Measurements from ENCODE around the gene NTNG1. TPM values are rescaled to one million over a fixed set of nuclear protein-coding genes. Genes with fewer than 3 reads are reported as not detected.

The NTNG1 gene
- total and polyA plus RNA-seq, 3 donors from 2014 or later: 1.8 to 2.3 (median 2.2) TPM

DNA sequence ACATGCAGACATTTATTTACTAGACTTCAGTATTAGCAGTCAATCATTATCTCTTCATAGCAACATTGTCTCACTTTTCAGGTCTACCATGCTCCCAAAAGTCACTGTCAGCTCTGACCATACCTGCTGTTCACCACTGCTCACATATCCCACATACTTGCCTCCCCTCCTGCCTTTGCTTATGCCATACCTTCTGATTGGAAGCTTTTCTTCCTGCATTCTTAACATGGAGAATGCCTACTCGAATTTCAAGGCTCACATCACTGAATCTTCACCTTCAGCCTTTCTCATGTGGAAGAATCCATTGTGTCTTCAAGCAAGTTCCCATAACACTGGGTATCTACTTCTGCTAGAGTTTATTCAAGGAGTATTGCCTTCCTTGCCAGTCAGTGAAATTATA is 135.4 kb downstream of the NTNG1 start:
- TF ChIP-seq POLR2A (IDR thresholded peaks at IDR 0.05): no peak
- TF ChIP-seq, protein P1, sequence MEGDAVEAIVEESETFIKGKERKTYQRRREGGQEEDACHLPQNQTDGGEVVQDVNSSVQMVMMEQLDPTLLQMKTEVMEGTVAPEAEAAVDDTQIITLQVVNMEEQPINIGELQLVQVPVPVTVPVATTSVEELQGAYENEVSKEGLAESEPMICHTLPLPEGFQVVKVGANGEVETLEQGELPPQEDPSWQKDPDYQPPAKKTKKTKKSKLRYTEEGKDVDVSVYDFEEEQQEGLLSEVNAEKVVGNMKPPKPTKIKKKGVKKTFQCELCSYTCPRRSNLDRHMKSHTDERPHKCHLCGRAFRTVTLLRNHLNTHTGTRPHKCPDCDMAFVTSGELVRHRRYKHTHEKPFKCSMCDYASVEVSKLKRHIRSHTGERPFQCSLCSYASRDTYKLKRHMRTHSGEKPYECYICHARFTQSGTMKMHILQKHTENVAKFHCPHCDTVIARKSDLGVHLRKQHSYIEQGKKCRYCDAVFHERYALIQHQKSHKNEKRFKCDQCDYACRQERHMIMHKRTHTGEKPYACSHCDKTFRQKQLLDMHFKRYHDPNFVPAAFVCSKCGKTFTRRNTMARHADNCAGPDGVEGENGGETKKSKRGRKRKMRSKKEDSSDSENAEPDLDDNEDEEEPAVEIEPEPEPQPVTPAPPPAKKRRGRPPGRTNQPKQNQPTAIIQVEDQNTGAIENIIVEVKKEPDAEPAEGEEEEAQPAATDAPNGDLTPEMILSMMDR (IDR thresholded peaks at IDR 0.05): no peak
- 53 to 67% methylated on average over 1 of the region's 1 CpG for WGBS, 2 donors
- no peaks in the 10 kb centered on the region for H3K9me3 ChIP-seq
- H3K27ac ChIP-seq: no peak overlapping the region
- no peak for DNase-seq
- no peaks in the 10 kb centered on the region for H3K27me3 ChIP-seq
- no peaks in the 10 kb centered on the region for H3K4me1 ChIP-seq
- no peaks in the 10 kb centered on the region for H3K36me3 ChIP-seq (ENCODE audit: low read depth, missing control alignments)
- H3K4me3 ChIP-seq: no peak overlapping the region
- intact Hi-C loops (cut with DNase I; ENCODE audit: low total_unique reads): no loop called here

- no peaks in the 10 kb centered on the region for H3K9me3 ChIP-seq
- no peak overlapping the region for H3K27ac ChIP-seq
- H3K4me1 ChIP-seq: no peaks in the 10 kb centered on the region
- H3K36me3 ChIP-seq (ENCODE audit: low read depth, missing control alignments): no peaks in the 10 kb centered on the region
- 57 to 67% methylated on average over 4 of the region's 4 CpGs for WGBS, 2 donors
- no peak overlapping the region for H3K4me3 ChIP-seq
- no peaks in the 10 kb centered on the region for H3K27me3 ChIP-seq
- TF ChIP-seq, protein P1 (IDR thresholded peaks at IDR 0.05): peak in 2 of 3 experiments; percentile 24 to 27
- TF ChIP-seq POLR2A (IDR thresholded peaks at IDR 0.05): no peak
- intact Hi-C loops (cut with DNase I; ENCODE audit: low total_unique reads): no loop called here
- peak; percentile 51 for DNase-seq
Measured at GRCh38 chr1:107277022-107277421, 136.2 kb downstream of the NTNG1 start.

- no peak overlapping the region for H3K4me3 ChIP-seq
- H3K9me3 ChIP-seq: no peaks in the 10 kb centered on the region
- intact Hi-C loops (cut with DNase I; ENCODE audit: low total_unique reads): no loop called here
- no peak for TF ChIP-seq POLR2A (IDR thresholded peaks at IDR 0.05)
- TF ChIP-seq, protein P1 (IDR thresholded peaks at IDR 0.05): no peak
- H3K36me3 ChIP-seq (ENCODE audit: low read depth, missing control alignments): no peaks in the 10 kb centered on the region
- 92 to 94% methylated on average over 4 of the region's 4 CpGs for WGBS, 2 donors
- H3K27me3 ChIP-seq: no peaks in the 10 kb centered on the region
- H3K4me1 ChIP-seq: no peaks in the 10 kb centered on the region
- H3K27ac ChIP-seq: no peak overlapping the region
- DNase-seq: no peak
Measured at GRCh38 chr1:107286125-107286524, 145.3 kb downstream of the NTNG1 start.

DNA sequence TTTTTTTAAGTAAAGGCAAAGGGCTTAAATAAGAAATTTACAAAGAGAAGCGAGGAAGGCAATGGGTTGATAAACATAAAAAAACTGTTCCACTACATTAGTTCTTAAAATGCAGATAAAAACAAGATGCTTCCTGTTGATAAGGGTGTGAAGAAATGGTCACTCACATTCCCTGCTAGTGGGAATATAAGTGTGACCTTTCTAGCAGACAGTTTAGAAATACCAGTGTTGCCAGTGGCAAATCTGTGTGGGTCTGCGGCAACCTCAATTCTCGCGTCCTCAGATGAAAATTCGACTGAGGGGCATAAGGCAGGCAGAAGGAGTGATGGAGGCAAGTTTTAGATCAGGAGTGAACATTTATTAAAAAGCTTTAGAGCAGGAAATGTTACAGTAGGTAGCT is 151.1 kb downstream of the NTNG1 start:
- Histone ChIP-seq H3K27ac (no peak overlapping the region), H3K9me3 (no peaks in the 10 kb centered on the region), H3K4me3 (peak overlapping the region in 1 of 2 donors; percentile 36), H3K36me3 (ENCODE audit: low read depth, missing control alignments) (no peaks in the 10 kb centered on the region), H3K27me3 (no peaks in the 10 kb centered on the region), H3K4me1 (no peaks in the 10 kb centered on the region)
- 73 to 85% methylated on average over 5 of the region's 5 CpGs for WGBS, 2 donors
- intact Hi-C loops (cut with DNase I; ENCODE audit: low total_unique reads): no loop called here
- TF ChIP-seq POLR2A (IDR thresholded peaks at IDR 0.05): no peak
- TF ChIP-seq, protein P1 (IDR thresholded peaks at IDR 0.05): no peak
- DNase-seq: no peak

GRCh38 chr1:107293901-107294613 is 153.2 kb downstream of the NTNG1 start:
- no peak overlapping the region for H3K27ac ChIP-seq
- H3K9me3 ChIP-seq: no peaks in the 10 kb centered on the region
- no peak overlapping the region for H3K4me3 ChIP-seq
- no peaks in the 10 kb centered on the region for H3K4me1 ChIP-seq
- intact Hi-C loops (cut with DNase I; ENCODE audit: low total_unique reads): no loop called here
- no peaks in the 10 kb centered on the region for H3K36me3 ChIP-seq (ENCODE audit: low read depth, missing control alignments)
- DNase-seq: no peak
- no peaks in the 10 kb centered on the region for H3K27me3 ChIP-seq
- TF ChIP-seq POLR2A (IDR thresholded peaks at IDR 0.05): no peak
- TF ChIP-seq, protein P1 (IDR thresholded peaks at IDR 0.05): no peak
- 72 to 89% methylated on average over 6 of the region's 6 CpGs for WGBS, 2 donors
